ENCODE results near the gene TAS1R2. TPM values are rescaled to one million over a fixed set of nuclear protein-coding genes. Genes with fewer than 3 reads are reported as not detected.

The TAS1R2 gene
- total and polyA plus RNA-seq, 2 of the 13 experiments (the other 11 are each of a cell fraction or from before 2014, with no cell fraction given): not detected

GRCh38 chr1:18901147-18901951 is 41.9 kb upstream of the TAS1R2 start (continued):
- no peak for TF ChIP-seq ZBTB40 (IDR thresholded peaks at IDR 0.05)
- no peak; the same call in 1 of the 2 replicates for TF ChIP-seq ZBTB40 (CRISPR knock-in tag; IDR thresholded peaks at IDR 0.05)
- TF ChIP-seq ZNF282 (IDR thresholded peaks at IDR 0.05; ENCODE audit: partially characterized antibody): no peak
- TF ChIP-seq ZNF230 (CRISPR knock-in tag; IDR thresholded peaks at IDR 0.05): no peak
- TF ChIP-seq FLYWCH1 (CRISPR knock-in tag; IDR thresholded peaks at IDR 0.05): no peak
- TF ChIP-seq RARA (CRISPR knock-in tag; IDR thresholded peaks at IDR 0.05): peak; percentile 95
- peak; percentile 82 for TF ChIP-seq HOXA3 (CRISPR knock-in tag; IDR thresholded peaks at IDR 0.05)
- TF ChIP-seq SKI (IDR thresholded peaks at IDR 0.05; ENCODE audit: partially characterized antibody): peak; percentile 24
- no peak for TF ChIP-seq JUN (CRISPR knock-in tag; IDR thresholded peaks at IDR 0.05)
- TF ChIP-seq, protein P1, sequence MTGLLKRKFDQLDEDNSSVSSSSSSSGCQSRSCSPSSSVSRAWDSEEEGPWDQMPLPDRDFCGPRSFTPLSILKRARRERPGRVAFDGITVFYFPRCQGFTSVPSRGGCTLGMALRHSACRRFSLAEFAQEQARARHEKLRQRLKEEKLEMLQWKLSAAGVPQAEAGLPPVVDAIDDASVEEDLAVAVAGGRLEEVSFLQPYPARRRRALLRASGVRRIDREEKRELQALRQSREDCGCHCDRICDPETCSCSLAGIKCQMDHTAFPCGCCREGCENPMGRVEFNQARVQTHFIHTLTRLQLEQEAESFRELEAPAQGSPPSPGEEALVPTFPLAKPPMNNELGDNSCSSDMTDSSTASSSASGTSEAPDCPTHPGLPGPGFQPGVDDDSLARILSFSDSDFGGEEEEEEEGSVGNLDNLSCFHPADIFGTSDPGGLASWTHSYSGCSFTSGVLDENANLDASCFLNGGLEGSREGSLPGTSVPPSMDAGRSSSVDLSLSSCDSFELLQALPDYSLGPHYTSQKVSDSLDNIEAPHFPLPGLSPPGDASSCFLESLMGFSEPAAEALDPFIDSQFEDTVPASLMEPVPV (CRISPR knock-in tag; IDR thresholded peaks at IDR 0.05): no peak
- no peak for TF ChIP-seq GMEB1 (CRISPR knock-in tag; IDR thresholded peaks at IDR 0.05; ENCODE audit: borderline replicate concordance)
- TF ChIP-seq GTF2F1 (IDR thresholded peaks at IDR 0.05; ENCODE audit: low read length): no peak
- TF ChIP-seq NFKBIZ (CRISPR knock-in tag; IDR thresholded peaks at IDR 0.05): peak; percentile 62; the same call in 1 of the 2 replicates
- TF ChIP-seq KLF13 (CRISPR knock-in tag; IDR thresholded peaks at IDR 0.05): 0 out of 2 replicates have a peak, but pooled peaks have one; percentile 58
- TF ChIP-seq MEIS2 (CRISPR knock-in tag; IDR thresholded peaks at IDR 0.05): peak; percentile 80
- TF ChIP-seq MED13 (CRISPR knock-in tag; IDR thresholded peaks at IDR 0.05): peak; percentile 61; the same call in 1 of the 2 replicates
- TF ChIP-seq TP53 (CRISPR knock-in tag; conservative IDR thresholded peaks at IDR 0.05): no peak
- no peak; the same call in 1 of the 2 replicates for TF ChIP-seq ZFP1 (CRISPR knock-in tag; IDR thresholded peaks at IDR 0.05)
- peak; percentile 73 for TF ChIP-seq MED8 (CRISPR knock-in tag; IDR thresholded peaks at IDR 0.05; ENCODE audit: insufficient replicate concordance)

Data from HepG2 (cell line).